Nephron progenitor cell (in vitro differentiated cells): ENCODE measurements around the gene ZNF416.

ENCODE experiments used
- DNase-seq: peaks from one replicate; pipeline ENCODE4 v3.0.0; 2021
- H3K27ac Mint-ChIP-seq: 2 replicates; pipeline ENCODE4 v1.8.0; 2021; ENCODE audit warnings: mild to moderate bottlenecking, moderate library complexity, mixed read lengths
- H3K27me3 Mint-ChIP-seq: 2 replicates; pipeline ENCODE4 v1.8.0; 2021; ENCODE audit warnings: mild to moderate bottlenecking, low read depth, mixed read lengths; ENCODE audit not compliant: poor library complexity
- H3K36me3 Mint-ChIP-seq: 2 replicates; pipeline ENCODE4 v1.8.0; 2021; ENCODE audit warnings: low read depth, mixed read lengths
- H3K4me1 Mint-ChIP-seq: 2 replicates; pipeline ENCODE4 v1.8.0; 2021; ENCODE audit warnings: mixed read lengths
- H3K4me3 Mint-ChIP-seq: 2 replicates; pipeline ENCODE4 v1.8.0; 2021; ENCODE audit warnings: mild to moderate bottlenecking, moderate library complexity, mixed read lengths
- H3K9me3 Mint-ChIP-seq: 2 replicates; pipeline ENCODE4 v1.8.0; 2021; ENCODE audit warnings: mild to moderate bottlenecking, moderate library complexity, mixed read lengths
- CTCF ChIP-seq: fragments of 200-600 bp; sonication (generic); IDR thresholded peaks from 2 replicates; pipeline ENCODE4 v1.5.0; 2021; ENCODE audit warnings: antibody characterized with exemption

Gene ZNF416

GRCh38 chr19:57611113-57611512 lies 32.4 kb upstream of the ZNF416 start:
- Mint-ChIP-seq H3K9me3 (peaks cover 94% of the 10 kb centered on the region), H3K36me3 (peaks cover 92% of the 10 kb centered on the region), H3K27me3 (peaks cover 4% of the 10 kb centered on the region), H3K4me1 (peaks cover 11% of the 10 kb centered on the region), H3K27ac (no peak overlapping the region), H3K4me3 (no peak overlapping the region)
- DNase-seq, result no peak
- no peak for TF ChIP-seq CTCF

GRCh38 chr19:57606931-57607330 lies 28.2 kb upstream of the ZNF416 start:
- H3K27me3 Mint-ChIP-seq, result no peaks in the 10 kb centered on the region
- no peak overlapping the region for H3K27ac Mint-ChIP-seq
- H3K9me3 Mint-ChIP-seq, result peaks cover 91% of the 10 kb centered on the region
- no peak for DNase-seq
- no peak overlapping the region for H3K4me3 Mint-ChIP-seq
- H3K36me3 Mint-ChIP-seq, result peaks cover 92% of the 10 kb centered on the region
- no peak for TF ChIP-seq CTCF
- H3K4me1 Mint-ChIP-seq, result no peaks in the 10 kb centered on the region

GRCh38 chr19:57599761-57600383 lies 21.2 kb upstream of the ZNF416 start, which contains the start of gene ZNF530:
Gene ZNF530 (plus strand): TSS chr19:57599885. CDS start chr19:57604346, 4,461 bp downstream.
- Mint-ChIP-seq H3K4me3 (peak within 1 kb of the TSS; percentile 88), H3K36me3 (peaks cover 53% of the 10 kb centered on the region), H3K9me3 (peaks cover 83% of the 10 kb centered on the region), H3K4me1 (peaks cover 20% of the 10 kb centered on the region), H3K27ac (no peak within 1 kb of the TSS), H3K27me3 (peaks cover 13% of the 10 kb centered on the region)
- DNase-seq, result peak; percentile 82
- no peak for TF ChIP-seq CTCF

- H3K9me3 Mint-ChIP-seq, result peaks cover 83% of the 10 kb centered on the region
- no peak overlapping the region for H3K27ac Mint-ChIP-seq
- TF ChIP-seq CTCF, result no peak
- H3K27me3 Mint-ChIP-seq, result peaks cover 13% of the 10 kb centered on the region
- peaks cover 51% of the 10 kb centered on the region for H3K36me3 Mint-ChIP-seq
- H3K4me1 Mint-ChIP-seq, result peaks cover 20% of the 10 kb centered on the region
- no peak for DNase-seq
- H3K4me3 Mint-ChIP-seq, result peak overlapping the region; percentile 88
These were observed 20.7 kb upstream of the ZNF416 start for GRCh38 chr19:57599377-57599760.

GRCh38 chr19:57587529-57587928 lies 8.8 kb upstream of the ZNF416 start:
- no peak overlapping the region for H3K27ac Mint-ChIP-seq
- peaks cover 90% of the 10 kb centered on the region for H3K36me3 Mint-ChIP-seq
- H3K4me1 Mint-ChIP-seq, result peaks cover 15% of the 10 kb centered on the region
- no peak for DNase-seq
- TF ChIP-seq CTCF, result no peak
- H3K9me3 Mint-ChIP-seq, result peaks cover 99% of the 10 kb centered on the region
- H3K4me3 Mint-ChIP-seq, result no peak overlapping the region
- H3K27me3 Mint-ChIP-seq, result peaks cover 27% of the 10 kb centered on the region
